NCI-H446 (cell line): ENCODE data around the gene DTNB.
"Not testable (repeated sequence)": the region's sequence is repeated elsewhere in the genome, so short reads cannot be mapped to it uniquely, and the experiment has no call there.

Experiments
- DNase-seq, 2 experiments: peaks; one replicate each; lab custom pipeline; 2025; lab: John Stamatoyannopoulos, UW

The DTNB gene

DNA sequence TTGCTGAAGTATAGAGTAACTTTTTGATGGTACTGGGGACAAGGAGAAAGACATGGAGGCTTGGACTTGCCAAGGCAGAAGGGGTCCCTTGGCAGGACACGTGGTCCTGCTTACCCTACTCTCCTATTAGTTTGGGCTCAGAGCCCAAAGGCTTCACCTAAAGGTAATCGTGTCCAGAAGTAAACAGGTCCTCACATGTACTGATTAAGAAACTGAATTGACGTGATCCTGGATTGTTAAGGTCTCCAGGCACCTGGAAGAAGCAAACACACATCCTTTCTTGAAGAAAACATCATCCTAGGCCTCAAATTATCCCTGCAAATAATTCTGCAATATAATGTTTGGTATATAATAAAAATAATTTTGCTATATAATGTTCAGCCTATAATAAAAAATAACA, 50.0 kb downstream of the DTNB start:
- DNase-seq, result no peak

DNA sequence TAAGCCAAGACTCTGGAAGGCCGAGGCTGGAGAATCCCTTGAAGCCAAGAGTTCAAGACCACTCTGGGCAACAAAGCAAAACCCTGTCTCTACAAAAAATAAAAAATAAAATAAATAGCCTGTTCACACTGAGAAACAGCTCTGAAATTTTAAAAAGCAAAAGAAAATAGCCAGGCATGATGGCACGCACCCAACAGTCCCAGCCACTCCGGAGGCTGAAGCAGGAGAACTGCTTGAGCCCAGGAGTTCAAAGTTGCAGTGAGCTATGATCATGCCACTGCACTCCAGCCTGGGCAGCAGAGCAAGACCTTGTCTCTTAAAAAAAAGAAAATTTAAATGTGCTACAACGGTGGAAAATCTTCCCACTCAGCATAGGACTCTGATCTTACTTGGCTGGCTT, 52.7 kb downstream of the DTNB start:
- no peak for DNase-seq

DNA sequence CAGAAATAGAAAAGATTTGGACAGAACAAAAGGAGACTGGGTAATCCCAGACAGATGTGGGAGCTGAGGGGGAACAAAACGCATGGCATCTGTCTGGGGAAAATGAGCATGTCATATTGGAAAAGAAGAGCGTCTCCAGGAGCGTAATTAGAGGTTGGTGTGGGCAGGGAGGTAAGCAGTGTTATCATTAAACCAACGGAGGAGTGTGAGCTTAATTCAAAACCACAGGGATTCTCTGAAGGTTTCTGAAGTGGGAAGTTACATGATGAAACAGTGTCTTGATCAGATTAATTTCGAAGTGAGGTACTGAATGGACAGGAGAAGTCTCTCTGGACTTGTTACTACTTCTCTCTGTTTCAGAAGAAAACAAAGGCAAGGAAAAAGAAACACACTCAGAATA, 53.3 kb downstream of the DTNB start:
- DNase-seq, result no peak

DNA sequence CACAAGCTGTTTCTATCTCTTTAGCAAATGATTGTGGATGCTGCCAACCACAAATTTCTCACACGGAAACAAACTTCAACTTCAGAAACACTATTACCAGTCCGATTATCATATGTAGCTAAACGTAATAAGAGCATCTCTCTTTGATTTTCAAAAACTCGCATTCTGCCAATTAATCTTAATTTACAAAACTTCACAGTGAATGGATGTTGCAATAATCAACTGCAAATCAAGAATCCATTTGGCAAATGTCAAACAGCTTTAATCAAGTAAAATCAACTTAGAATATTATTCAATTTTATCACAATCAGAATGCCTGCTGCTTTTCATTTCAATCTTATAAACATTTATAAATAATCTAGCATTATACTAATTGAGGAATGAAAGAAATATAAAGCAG, 54.2 kb downstream of the DTNB start:
- DNase-seq, result no peak

DNA sequence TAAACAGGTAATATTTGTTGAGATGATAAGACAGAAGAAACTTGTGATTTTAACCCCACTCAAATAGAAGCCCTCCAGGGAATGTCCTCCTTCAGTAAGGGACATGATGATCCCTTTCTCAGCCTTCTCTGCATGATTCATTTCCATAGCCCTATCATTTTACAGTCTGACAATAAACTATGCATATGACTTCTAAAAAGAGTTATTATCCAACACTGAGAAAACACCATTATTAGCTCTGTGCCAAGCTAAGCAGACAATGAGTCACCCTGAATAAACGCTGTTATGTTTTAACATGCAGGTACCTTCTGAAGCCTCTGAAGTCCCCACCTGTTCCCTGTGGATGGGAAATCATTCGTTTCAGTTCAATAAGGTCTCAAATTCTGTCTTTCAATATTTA, 54.7 kb downstream of the DTNB start:
- peak in 1 of 2 experiments; percentile 11 for DNase-seq

DNA sequence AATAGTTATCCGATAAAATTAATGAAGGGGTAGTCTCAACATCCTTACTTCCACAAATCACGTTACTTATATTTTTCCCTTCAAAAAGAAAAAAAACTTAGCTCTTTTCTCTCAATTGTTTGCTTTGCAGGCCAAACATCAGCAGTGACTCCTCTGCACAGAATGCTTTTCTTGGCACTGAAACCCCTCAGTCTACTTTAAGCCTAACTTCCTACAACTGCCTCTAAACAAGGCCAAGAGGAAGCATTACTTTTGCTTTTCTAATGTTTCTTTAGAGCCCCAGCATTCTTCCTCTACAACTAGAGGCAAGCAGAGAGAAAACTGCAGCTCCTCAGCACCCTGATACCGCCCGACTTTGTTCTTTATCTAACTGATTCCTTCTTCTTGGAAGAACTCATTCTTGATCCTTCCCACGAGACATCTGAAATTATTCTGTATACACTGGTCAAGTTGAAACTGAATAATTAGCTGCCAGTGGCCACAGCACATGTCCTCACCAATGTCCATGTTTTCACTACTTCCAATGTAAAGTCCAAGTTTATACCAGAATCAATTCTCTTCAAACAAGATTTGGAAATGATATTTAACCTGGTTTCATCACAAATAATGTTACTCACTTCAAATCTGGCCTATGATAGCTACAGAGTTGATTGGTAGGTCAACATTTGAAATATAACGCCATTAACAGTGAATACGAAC, 55.3 kb downstream of the DTNB start:
- DNase-seq, result peak in 1 of 2 experiments; percentile 22

DNA sequence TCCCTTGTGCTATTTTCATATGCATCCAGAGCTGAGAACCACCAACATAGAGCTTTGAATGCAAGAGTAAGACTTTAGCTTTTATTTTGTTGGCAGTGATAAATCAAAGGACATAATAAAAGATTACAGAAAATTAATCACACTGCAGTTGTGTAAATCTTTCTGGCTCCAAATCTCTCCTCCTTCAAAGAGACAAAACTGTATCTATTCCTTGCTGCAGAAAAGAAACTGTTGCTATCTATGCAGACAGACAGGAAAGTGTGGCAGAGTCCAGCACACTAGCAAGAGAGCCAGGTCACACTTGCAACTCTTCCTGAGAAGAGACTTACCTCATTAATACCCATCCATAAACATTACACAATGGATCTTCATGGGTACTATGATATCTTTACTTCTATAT, 57.5 kb downstream of the DTNB start:
- DNase-seq, result no peak

DNA sequence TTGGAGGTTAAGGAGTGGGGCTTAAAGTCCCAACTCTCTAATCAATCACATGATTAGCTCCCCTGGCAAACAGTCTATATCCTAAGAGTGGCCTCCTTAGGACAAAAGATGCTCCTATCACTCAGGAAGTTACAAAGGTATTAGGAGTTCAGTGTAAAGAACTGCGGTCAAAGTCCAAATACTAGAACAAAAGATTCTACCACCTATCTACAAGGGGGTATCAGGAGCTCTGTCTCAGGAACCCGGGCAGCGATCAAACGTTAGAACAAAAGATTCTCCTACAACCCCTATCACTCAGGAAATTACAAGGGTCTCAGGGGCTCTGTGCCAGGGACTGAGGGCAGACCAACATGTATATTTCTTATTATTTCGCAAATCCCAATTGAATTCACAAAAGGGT, 58.0 kb downstream of the DTNB start:
- DNase-seq, result no peak

DNA sequence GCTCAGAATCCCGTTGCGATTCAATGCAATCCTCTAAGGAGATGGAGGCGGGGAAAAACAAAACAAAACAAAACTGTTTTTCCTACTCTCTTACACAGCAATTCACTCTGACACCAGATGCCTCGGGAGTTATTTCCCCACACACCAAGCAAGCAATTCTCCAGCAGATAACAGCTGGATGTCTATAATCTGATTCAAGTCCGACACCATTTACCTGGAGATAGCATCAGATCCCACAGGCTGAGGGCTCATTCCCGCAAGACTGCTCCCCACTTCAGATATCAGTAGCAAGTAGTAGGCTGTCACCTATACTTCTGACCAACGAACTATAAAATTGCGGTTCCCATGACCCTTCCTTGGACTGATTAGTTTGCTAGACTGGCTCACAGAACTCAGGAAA, 58.7 kb downstream of the DTNB start:
- DNase-seq, result no peak

DNA sequence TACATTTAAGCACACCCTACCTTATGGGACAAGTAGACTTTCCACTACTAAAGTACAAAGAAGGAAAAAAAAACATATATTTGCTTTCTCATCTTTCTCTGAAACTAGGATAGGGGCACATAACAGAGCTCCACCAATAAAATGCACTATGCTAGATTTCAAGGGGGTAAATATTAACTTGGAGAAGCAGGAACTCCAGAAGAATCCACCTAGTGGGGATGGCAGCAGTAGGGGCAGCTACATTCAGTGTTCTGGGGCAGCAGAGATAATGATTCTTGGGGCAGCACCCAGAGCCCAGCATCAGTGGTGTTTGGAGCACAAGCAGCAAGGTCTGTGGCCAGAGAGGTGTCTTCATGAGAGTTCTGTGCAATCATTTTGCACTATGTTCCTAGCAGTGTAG, 64.7 kb downstream of the DTNB start:
- no peak for DNase-seq

DNA sequence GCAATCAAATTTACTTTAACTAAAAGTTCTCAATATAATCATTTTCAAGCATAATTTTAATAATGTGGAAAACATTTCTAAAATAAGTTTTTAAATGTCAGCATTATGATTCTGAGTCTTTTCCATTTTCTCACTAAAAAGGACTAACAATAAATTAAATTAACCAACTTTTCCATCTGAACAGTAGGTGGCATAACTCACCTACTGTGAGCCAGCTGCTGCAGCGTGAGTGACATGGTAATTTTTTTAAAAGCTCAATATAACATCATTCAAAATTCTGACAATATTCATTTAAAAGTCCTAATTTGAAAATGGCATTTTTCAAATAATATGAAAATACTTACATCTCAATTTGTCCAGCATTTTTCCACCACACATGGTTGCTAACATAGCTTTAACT, 66.5 kb downstream of the DTNB start:
- peak in 1 of 2 experiments; percentile 44 for DNase-seq

DNA sequence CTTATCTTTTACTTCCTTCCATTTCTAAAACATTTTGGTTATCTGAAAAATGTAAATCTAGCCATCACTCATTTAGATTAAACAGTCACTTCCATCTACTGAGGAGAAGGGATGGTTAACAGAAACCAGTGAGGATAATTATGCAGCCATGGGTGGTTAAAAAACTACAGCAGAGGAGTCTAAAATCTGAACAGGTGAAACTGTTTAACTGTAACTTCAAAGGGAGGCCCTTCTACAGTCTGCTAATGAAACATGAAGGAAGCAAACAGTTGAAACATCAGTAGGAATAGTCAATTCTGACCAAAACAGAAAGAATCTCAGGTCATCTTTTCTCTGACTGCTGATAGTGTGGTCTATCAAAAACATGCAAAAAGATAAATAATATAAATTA, 71.0 kb downstream of the DTNB start:
- DNase-seq, result no peak

DNA sequence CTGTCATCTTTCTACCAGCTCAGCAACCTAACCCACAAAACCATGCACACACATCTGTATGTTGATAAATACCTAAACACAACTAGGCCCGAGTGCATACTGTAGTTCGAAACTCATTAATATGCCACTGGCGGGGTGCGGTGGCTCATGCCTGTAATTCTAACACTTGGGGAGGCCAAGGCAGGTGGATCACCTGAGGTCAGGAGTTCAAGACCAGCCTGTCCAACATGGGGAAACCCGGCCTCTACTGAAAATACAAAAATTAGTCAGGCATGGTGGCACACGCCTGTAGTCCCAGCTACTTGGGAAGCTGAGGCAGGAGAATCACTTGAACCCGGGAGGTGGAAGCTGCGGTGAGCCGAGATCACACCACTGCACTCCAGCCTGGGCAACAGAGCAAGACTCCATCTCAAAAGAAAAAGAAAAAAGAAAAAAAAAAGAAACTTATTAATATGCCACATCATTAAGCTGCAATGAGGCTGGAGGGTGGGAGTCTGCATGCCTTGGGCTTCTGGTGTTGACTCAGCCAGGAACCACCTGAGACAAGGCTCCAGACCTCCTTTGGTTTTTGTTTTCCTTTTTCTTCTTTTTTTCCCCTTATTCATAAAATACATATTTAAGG, 71.6 kb downstream of the DTNB start:
- not testable (repeated sequence) for DNase-seq

DNA sequence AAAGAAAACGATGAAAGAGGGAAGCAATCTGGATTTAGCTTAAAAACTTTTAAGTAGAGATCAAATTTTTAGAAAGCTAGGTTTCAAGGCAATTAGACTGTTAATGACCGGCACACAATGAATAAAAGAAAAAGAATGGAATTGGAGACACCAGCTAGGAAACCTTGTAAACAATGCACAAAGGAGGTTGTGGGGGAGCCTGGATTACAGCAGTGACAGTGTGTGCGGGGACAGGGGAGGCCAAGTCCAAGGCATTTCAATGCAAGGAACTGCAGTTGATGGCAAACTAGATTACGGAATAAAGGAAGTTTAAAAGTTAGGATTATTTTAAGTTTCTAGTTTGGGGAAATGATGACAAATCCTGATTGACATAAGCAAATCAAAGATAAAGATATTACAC, 74.5 kb downstream of the DTNB start:
- DNase-seq, result no peak

DNA sequence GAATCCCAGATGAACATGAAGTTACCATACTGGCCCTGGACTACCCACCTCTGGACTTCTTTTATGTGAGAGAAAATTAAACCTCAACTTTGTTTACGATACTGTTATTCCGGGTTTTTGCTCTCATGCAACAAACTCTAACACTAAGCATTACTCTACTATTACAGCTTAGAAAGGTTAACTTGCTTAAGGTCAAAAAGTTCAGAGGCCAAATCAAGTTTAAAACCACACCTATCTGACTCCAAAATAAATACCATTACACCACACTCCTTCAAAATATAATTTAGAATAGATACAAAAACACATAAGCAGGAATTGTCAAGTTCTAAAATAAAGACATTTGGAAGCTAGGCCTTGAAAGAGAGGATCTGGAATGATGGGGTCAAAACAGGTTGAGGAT, 75.0 kb downstream of the DTNB start:
- no peak for DNase-seq

DNA sequence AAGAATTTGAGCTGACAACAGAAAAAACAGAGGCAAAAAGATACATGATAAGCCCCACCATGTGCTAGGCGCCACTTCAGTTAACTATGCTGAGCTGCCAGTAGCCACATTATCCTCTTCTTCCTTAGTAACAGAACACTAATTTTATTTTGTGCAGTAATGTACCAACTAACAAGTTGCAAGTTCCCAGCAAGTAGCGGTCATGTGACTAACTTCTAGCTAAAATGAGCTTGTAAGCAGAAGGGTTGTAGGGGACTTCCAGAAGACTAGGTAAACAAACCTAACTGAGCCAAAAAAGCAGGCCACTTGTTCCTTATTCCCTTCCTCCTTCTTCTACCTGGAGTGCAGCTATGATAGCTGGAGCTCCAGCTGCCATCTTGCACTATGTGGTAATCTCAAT, 75.5 kb downstream of the DTNB start:
- DNase-seq, result no peak

DNA sequence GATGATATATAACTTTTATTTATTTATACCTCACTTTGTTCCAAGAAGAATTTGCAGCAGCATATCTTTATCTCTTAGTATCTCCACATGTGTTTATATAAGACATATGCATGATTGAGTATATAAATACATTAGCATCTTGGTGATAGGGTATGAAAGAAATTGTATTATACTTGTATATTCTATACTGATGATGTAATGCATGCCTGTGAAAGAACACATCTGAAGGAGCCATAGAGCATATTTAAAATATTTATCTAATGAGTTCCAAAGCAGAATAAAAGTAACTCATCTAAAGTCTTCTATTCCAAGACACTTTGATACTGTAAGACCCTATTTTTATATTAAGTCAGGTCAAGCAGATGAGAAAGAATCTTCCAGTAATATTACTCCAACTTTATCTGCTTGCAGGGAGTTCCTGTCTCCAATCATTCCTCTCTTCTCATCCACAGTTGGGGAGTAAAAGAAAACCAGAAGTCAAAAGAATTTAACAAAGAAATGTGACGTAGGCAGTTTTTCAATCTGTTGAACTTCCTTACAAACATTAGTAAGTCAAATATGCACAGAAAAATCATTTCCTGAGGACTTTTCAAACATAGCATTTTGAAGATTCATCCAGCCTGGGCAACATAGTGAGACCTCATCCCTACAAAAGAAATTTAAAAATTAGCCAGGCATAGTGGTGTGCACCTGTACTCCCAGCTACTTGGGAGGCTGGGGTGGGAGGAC, 76.7 kb downstream of the DTNB start:
- DNase-seq, result no peak

DNA sequence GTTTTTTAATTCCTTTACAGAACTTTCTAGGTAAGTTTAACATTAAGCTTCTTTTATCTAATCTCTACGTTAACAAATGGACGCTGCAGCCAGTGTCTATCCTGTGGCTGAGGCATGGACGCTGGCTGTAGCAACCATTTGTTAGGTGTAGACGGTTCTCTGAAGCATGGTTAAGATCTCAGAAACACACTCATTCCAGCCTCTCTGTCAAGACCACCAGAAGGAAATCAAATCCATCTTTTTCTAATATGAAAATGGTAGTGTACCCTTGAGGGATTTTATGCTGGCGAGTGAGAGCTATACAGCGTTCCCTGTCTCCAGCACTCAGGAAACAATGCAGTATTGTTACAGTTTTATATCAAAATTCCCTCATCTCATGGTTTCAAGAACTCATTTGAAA, 78.0 kb downstream of the DTNB start:
- no peak for DNase-seq

DNA sequence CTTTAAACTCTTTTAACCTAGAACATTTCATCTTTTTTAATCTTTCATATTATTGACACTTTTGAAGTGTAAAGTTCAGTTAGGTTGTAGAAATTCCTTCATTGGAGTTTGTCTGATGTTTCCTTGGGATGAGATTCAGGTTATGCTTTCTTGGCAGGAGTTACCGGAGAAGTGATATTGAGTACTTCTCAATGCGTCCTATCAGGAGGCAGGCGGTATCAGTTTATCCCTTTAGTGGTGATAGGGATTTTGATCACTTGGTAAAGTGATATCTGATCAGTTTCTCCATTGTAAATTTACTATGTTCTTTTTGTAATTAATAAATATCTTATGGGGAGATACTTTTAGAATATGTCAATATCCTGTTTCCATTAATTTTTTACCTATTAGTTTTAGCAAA, 78.4 kb downstream of the DTNB start:
- DNase-seq, result no peak

DNA sequence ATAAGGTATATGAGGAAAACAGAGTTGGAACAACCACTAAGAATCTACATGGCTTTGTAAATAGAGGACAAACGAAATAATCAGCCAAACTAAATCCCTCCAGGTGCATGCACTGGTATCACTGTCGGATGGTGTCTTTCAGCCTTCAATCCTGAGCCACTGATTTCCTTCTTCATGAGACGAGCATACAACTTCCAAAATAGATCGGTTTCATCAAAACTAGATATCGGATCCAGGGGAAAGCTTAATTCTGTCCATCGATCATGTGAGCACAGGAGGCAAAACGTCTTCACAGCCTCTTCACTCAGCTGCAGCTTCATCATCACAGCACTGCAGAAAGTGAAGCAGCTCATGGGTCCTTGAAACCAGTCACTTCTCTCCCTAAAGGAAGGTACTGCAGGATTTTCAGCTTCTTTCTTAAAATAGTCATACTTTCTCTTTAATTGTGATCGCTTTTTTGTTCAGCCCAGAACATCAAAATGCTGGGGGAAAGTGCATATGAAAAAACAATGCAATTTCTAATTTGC, 80.5 kb downstream of the DTNB start:
- DNase-seq, result no peak

DNA sequence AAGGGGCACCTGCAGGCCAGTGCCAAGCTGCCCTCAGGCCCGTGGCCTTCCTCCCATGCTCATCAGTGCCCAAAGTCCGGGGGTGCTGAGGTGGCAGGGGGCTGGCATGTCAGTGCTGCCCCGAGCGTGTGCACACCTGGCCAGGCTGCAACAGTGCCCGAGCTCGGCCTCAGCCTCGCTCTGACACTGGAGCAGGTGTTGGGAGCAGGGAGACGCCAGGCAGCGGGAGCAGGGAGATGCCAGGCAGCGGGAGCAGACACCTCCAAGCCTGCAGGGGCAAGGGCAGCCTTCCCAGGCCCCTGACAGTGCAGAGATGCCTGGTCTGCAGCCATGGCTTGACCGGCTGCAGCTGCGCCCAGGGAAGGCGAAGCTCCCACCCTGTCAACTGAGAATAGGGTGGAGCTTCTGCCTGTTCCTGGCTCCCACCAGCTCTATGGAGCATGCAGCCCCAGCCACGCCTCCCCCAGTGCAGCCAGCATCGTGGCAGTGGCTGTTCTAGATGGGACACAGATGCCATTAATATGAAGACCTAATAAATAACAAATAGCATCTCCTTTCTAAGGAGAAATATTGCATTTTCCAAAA, 82.4 kb downstream of the DTNB start:
- no peak for DNase-seq

DNA sequence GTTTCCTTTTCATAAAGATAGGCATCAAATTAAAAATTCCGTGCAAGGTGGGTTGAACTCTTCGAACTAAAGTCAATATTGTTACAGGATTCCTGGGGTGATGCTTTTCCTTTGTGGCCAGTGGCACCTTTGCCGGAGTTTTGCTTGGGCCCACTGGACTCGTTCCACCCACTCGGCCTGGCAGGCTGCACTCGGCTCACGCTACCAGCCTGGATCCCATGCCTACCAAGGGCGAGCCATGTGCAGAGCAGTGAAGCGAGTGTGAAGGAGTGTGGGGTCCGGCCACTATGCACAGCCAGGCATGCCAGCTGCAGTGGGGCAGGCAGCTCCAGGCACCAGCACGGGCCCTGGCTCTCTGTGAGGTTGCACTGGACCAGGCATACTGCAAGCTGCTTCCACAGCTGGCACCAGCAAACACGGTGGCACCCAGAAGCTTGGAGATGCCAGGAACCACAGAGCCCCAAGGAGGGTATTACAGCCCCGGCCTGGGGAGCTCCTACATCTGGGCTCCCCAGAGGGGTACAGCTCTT, 83.6 kb downstream of the DTNB start:
- no peak for DNase-seq

DNA sequence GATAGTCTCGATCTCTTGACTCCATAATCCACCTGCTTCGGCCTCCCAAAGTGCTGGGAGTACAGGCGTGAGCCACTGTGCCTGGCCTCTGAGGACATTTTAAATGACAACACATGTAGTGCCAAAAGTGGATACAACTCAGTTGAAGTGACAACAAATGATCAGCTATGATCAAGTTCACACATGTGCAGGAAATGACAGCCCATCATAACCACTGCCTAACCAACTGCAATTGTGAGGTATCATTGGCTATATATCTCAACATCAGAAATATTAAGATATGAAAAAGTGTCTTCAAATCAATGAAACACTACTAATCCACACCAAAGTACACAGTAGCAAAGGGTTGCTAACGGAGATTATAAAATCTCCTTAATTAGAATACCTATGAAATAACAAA, 84.8 kb downstream of the DTNB start:
- no peak for DNase-seq
